Tongue (tissue), 2 donors: ENCODE results near the gene GMPR. TPM values are rescaled to one million over a fixed set of nuclear protein-coding genes. Genes with fewer than 3 reads are reported as not detected.

ENCODE experiments used
- DNase-seq: peaks from one replicate; pipeline ENCODE4 v3.0.0-alpha.2; 2015
- total RNA-seq: library from RNA; depleted of rRNA; stranded (reverse); fragments of >200 nt; gene quantifications from one replicate; pipeline ENCODE4 v1.2.3, GENCODE V29; 2014

Gene GMPR
- total RNA-seq: 50.2 TPM

DNA sequence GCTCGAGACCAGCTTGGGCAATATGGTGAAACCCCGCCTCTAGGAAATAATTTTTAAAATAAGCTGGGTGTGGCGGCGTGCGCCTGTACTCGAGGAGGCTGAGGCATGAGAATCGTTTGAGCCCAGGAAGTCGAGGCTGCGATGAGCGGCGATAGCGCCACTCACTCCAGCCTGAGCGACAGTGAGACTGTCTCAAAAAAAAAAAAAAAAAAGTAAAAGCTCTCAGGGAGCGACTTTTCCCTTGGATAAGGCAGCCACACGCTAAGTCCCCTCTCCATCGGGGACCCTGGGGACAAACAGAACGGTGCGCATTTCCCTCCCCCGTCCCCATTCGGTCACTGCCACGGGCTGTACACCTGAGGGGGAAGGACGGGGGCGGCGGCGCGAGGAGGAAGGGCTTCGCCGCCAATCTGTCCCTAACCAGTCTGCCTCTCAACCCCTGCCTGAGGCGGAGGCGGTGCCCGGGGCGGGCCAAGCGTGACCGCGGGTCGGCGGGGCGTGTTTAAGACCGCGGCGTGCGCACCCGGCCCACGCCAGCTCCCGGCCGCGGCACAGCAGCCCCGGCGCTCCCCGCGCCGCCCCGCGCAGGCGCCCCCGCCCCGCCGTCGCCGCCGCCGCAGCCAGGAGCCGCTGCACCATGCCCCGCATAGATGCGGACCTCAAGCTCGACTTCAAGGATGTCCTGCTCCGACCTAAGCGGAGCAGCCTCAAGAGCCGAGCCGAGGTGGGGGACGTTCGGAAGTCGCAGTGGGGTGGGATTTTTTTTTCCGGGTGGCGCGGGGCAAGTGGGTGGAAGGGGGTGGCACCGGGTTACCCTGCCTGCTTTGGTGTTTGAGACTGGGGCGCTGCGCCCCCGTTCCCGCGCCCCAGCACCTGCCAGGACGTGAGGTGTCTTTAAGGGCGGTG lies at the start of gene GMPR:
Gene GMPR (plus strand): TSS at position 531 of the 906 bp plus-strand sequence. CDS start 107 bp downstream, at position 638.
- peak; percentile 72 for DNase-seq

DNA sequence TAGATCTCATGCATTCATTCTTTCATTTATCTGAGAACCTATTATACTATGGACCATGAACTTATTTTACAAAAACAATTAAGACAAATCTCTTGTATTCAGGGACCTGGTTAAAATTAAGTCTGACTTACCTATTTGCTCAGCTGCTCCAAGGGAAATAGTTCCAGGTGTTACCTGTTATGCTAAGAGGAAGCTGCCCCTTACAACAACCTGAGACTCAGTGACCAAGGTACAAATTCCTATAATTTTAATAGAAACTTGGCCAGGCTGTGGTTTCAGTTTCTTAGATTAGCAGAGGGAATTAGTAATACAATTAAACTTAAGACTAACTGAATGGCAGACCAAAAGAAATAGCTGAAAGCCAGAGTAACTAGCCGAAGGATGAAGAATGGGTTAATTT lies 48.2 kb upstream of the GMPR start:
- DNase-seq: no peak

DNA sequence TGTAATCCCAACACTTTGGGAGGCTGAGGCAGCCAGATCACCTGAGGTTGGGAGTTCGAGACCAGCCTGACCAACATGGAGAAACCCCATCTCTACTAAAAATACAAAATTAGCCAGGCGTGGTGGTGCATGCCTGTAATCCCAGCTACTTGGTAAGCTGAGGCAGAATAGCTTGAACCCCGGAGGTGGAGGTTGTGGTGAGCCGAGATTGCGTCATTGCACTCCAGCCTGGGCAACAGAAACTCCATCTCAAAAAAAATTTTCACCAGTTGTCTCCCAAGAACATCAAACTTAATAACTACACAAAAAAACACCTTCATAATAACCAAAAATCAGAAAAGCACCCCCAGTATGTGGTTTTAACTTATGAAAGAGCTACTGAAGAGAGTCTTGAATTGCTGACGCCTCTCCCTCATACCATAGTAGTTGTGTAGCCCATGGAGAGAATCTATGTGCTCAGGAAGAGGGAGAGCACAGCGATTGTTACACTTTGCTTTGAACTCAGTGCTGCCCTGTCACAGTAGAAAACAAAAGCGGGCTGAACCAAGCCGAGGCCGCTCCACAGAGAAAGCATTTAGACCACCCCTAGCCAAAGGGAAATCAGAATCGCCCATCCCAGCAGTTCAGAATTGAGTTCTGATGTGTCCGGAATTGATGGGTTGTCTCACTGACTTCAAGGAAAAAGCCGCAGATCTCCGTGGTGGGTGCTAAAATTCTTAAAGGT lies 42.0 kb upstream of the GMPR start:
- no peak for DNase-seq

DNA sequence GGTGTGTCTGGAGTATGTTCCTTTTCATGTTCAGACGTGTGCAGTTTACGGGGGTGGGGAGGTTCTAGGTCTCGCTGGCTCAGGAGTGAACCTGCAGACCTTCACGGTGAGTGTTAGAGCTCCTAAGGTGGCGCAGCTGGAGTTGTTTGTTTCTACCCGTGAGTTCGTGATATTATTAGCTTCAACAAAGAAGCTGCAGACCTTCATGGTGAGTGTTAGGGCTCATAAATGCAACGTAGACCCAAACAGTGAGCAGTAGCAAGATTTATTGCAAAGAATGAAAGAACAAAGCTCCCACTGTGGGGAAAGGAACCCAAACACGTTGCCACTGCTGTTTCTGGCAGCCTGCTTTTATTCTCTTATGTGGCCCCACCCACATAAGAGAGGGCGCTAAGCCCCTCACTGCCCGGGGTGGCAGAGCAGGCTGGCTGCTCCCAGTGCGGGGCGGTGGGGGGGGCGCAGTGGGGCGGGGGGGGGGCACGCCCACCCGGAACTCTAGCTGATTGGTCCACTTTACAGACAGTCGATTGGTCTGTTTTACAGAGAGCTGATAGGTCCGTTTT lies 41.3 kb upstream of the GMPR start:
- no peak for DNase-seq

DNA sequence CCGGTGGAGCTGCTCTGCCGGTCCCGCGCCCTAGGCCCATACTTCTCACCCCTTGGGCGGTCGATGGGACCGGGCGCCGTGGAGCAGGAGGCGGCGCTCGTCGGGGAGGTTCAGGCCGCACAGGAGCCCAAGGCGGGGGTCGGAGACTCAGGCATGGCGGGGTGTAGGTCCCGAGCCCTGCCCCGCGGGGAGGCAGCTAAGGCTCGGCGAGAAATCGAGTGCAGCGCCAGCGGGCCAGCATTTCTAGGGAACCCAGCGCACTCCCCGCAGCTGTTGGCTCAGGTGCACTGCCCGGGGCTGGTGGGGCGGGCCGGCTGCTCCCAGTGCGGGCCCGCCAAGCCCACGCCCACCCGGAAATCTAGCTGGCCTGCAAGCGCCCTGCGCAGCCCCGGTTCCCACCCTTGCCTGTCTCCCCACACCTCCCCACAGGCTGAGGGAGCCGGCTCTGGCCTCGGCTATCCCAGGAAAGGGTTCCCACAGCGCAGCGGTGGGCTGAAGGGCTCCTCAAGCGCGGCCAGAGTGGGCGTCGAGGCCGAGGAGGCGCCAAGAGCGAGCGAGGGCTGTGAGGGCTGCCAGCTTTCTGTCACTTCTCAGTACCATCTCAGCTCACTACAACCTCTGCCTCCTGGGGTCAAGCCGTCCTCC lies 40.2 kb upstream of the GMPR start:
- DNase-seq: no peak

DNA sequence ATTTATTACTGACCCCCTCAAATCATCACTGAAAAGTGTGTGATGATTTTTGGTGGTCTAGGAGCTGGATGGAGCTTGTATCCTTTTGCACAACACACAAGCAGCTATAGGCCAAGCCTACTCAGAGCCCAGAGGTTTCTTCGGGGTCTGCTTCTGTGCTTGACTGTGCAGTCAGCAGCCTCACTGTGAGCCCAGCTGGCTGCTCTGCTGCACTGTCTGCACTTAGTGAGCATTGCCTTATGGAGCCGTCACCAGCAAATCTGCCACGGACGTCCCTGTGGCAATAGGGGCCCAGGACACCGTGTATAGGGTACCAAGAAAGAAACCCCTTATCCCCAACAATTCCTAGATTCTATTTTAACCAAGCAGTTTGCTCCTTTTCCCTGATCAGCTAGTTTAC lies 38.6 kb upstream of the GMPR start:
- DNase-seq: peak; percentile 57

DNA sequence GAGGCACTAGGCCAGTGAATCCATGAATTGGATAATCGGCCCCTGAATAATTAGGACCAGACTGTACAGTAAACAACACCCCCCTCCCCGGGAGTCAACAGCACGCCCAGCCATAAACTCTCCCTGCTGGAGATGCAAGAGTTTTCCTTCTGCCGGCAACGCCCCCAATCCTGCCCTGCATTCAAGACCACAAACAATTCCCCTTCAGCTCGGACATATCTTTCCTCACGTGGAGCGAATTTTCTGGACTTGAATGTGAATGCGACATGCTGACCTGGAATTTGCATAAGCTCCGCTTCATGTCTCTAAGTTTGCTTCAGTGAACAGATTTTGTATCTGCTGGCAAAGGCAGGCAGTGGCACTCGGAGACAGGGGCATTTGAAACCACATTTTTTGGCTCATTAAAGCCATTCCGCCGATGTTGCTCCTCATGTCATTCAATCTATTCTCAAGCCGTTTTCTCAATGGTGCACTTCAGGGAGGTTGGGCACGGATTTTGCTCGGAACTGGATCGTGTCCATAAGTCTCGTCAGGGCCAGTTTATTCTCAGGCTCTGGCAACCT lies 38.0 kb upstream of the GMPR start:
- peak; percentile 74 for DNase-seq

DNA sequence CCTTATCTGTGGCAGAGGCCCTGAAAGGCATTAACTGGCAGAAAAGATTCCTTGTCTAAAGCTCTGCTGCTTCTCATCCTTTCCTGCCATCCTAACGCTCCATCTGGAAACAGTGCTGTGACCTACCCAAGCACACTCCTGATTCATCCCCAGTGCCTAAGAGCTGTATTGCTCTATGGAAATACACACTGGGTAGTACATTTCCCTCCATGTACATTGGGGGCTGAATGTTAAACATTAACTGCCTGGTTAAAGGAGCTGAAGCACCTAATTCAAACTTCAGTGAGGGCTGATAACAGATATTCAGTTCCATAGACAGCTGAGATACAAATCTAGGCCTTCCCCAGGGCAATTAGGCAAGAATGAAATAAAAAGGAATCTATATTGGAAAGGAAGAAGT lies 36.7 kb upstream of the GMPR start:
- DNase-seq: no peak

DNA sequence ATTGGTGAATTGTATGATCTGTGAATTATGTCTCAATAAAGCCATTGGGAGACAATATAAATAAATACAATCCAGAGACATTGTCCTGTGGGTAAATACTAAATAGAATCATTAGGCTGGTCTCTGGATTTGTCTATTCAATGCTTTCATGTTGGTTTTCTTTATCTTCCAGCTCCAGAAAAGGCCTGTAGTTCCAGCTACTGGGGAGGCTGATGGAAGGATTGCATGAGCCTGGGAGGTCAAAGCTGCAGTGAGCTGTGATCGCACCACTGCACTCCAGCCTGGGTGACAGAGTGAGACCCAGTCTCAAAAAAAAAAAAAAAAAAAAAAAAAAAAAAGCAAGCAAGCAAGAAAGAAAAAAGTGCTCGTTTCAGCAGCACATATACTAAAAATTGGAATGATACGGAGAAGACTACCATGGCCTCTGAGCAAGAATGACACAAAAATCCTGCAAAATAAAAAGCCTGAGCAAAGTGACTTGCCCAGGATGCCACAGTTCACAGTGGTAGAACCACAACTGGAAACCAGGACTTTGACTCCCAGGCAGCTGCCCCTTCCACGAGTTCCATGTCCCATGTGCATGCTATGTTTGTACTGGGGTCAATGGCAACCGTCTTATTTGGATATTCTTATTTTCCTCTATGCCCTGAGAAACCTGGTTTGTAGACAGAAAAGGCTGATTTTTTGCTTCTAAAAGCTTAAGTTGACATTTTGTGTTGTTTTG lies 33.6 kb upstream of the GMPR start:
- DNase-seq: no peak

DNA sequence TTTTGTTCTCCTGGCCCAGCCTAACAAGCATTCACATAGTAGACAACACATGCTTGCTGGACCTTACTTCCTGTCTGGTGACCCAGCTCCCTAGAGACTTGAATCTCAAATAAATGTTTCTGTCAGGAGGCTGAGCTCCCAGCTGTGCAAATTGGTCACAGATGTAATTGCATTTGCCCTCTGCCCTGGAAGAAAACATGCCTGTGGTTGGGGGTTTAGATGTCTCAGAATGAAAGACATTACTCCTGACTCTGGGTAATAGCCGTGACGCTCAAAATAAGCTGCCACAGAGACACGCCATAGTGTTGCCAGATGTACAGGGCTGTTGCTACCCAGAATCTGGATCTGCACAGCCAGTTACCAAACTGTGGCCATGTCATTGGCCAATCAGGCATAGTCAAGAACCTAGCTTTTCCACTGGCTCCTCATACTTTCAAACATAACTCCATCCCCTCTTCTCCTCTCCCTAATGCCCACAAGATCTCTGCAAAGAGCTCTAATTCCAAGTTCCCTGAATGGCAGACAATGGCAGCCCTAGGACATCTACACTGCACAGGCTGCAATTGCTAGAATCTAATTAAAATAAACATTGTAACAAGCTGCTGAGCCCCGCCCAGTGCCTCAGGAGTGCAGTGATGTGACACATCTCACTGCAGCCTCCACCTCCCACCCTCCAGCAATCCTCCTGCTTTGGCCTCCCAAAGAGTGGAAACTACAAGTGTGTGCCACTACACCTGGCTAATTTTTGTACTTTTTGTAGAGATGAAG lies 32.8 kb upstream of the GMPR start:
- peak; percentile 91 for DNase-seq

DNA sequence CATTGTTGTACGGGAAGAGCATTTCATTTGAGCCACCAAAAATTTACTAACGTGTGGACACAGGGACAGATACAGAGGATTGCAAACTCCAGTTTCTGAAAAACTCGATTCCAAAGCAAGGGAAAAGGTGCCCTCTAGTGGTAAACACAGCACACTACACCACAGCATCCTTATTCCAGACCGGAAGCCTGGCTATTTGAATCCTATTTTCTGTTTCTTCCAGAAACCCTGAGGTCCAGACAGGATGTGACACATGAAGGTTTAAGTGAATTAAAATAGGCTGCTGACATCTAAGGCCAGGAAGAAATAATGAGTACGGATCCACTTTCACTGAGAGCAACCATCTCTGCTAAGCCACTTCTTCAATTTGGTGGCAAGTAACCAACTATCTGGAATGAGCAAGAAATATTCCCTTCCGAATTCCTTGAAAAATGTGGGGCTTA lies 31.8 kb upstream of the GMPR start:
- DNase-seq: peak; percentile 88

DNA sequence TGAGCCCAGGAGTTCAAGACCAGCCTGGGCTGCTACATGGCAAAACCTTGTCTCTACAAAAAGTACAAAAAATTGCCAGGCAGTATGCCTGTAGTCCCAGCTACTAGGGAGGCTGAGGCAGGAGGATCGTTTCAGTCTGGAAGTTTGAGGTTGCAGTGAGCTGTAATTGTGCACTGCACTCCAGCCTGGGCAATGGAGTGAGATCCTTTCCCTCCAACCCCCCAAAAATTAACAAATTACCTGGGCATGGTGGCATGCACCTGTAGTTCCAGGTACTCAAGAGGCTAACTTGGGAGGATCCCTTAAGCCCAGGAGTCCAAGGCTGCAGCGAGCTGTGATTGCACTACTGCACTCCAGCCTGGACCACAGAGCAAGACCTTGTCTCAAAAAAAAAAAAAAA lies 29.4 kb upstream of the GMPR start:
- no peak for DNase-seq

DNA sequence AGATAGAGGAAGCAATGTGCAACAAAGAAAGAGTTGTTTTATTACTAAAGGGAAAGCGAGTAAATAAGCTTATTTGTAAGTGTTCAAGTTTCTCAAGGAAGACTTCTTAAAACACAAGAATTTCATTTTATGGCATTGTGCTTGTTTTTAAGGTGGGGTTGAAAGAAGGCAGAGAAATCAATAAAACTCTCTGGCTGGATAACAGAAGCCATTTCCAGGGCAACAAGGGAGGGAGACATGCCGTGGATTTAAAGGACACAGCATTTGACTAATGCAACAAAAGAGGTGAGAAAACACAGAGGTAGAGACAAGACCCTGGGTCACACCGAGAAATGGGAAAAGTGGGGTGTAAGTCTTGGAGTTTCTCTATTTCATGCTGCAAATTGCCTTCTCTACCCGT lies 28.8 kb upstream of the GMPR start:
- DNase-seq: no peak

DNA sequence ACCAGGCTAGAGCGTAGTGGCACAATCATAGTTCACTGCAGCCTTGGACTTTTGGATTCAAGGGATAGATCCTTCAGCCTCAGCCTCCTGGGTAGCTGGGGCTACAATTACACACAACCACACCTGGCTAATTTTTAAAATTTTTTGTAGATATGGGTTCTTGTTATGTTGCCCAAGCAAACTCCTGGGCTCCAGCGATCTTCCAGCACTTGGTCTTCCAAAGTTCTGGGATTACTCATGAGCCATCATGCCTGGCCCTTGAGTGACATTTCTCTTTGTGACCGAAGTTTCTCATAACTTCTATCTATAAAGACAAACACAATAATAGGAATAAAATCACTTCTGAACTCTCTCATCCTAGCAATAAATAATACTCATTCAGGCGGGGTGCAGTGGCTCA lies 26.1 kb upstream of the GMPR start:
- DNase-seq: no peak

DNA sequence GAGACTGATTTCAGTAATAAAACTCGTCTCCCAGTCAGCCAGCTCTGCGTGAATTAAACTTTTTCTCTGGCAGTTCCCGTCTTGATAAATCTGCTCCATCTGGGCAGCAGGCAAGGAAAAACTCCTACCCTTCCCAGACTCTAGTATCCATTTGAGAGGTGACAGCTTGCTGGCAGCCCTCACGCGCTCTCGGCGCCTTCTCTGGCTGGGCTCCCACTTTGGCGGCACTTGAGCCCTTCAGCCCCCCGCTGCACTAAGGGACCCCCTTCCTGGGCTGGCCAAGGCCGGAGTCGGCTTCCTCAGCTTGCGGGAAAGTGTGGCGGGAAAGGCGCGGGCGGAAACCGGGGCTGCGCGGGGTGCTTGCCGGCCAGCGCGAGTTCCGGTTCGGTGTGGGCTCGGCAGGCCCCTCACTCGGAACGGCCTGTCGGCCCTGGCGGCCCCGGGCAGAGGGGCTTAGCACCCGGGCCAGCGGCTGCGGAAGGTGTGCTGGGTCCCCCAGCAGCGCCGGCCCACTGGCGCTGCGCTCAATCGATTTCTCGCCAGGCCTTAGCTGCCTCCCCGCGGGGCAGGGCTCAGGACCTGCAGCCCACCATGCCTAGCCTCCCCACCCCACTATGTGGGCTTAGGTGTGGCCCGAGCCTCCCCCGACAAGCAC lies 21.8 kb upstream of the GMPR start:
- DNase-seq: peak; percentile 63

DNA sequence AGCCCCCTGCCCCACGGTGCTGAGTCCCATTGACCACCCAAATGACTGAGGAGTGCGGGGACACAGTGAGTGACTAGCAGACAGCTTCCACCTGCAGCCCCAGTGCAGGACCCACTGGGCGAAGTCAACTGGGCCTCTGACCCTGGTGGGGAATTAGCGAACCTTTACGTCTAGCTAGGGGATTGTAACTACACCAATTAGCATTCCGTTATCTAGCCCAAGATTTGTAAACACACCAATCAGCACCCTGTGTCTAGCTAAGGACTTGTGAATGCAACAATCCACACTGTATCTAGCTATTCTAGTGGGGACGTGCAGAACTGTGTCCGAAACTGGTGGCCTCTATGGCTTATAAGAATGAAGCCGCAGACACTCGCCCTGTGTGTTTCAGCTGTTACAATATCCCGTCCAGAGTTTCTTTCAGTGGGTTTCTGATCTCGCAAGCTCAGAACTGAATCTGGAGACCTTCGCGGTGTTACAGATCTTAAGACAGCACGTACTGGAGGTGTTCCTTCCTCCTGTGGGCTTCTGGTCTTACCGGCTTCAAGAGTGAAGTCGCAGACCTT lies 21.1 kb upstream of the GMPR start:
- no peak for DNase-seq

DNA sequence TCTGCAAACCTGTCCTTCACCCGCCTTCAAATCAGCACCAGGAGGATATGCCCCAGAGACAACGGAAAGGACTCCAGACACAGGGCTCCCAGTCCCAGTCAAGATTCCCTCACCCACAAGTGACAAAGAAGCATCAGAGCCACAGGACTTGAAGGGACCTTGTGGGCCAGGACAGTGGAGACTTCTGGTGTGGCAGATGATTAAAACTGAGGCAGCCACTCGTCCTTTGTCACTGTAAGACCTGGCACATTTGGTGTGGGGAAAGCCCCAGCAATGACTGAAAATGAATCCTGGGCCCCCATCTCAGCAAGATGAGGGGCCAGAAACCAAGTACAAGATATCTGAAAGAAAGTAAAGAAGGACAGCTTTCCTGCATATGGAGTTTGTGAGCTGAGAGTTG lies 15.6 kb upstream of the GMPR start:
- DNase-seq: no peak

DNA sequence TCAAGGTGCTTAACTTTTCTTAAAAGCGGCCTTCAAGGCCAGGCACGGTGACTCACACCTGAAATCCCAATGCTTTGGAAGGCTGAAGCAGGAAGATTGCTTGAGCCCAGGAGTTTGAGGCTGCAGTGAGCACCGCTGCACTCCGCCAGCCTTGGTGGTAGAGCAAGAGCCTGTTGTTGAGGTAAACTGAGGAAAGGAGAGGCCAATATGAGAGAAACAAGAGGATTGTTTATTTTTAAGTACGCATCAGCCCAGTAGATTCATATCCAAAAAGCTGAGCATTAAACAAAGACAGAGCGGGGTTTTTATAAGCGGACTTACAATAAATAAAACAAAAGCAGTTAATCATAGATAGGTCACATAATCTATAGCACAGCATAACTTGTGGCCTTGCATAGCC lies 15.0 kb upstream of the GMPR start:
- no peak for DNase-seq

DNA sequence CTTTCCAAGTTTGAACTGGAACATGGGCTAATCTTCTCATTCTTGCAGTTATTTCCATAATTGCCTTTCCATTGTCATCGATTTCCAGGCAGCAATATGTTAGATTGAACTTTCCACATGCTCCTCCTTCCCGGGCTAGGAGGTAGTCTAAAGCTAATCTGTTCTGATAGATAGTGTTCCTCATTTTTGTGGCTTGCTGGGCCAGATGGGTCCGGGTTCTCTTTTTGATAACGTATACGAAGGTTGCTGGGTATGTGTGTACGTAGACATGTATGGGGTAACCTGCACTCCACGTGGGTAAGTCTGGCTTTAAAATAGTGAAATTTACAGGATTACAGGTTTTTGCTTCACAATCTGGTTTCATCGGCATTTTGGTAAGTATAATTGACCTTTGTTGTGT lies 14.0 kb upstream of the GMPR start:
- no peak for DNase-seq
